Calu3 (cell line): ENCODE measurements around the gene SLC35G6. TPM values are rescaled to one million over a fixed set of nuclear protein-coding genes. Genes with fewer than 3 reads are reported as not detected.
A peak's percentile ranks its signal among the peaks of the same experiment; 100 is the strongest.

Experiments used
- BruUV-seq: library from RNA; stranded (reverse); fragments of 400-500 nt; replicated peaks from 2 replicates; lab custom pipeline; 2021; lab: Mats Ljungman, UMichigan
- CTCF ChIA-PET: fragments of 300-600 bp; sonication (Branson Sonifier 250); formaldehyde crosslinking; loops from one replicate; lab custom pipeline; 2022; ENCODE audit warnings: antibody characterized with exemption; lab: Charles Lee
- DNase-seq: peaks from one replicate; pipeline ENCODE4 v3.0.0; 2022
- H3K27ac Mint-ChIP-seq: one replicate; pipeline ENCODE4 v1.8.0; 2022; ENCODE audit warnings: mixed read lengths; ENCODE audit not compliant: unreplicated experiment
- H3K27me3 Mint-ChIP-seq: one replicate; pipeline ENCODE4 v1.8.0; 2022; ENCODE audit warnings: mixed read lengths; ENCODE audit not compliant: unreplicated experiment
- H3K36me3 Mint-ChIP-seq: one replicate; pipeline ENCODE4 v1.8.0; 2022; ENCODE audit warnings: mild to moderate bottlenecking, moderate library complexity, mixed read lengths; ENCODE audit not compliant: insufficient read depth, unreplicated experiment
- H3K4me1 Mint-ChIP-seq: one replicate; pipeline ENCODE4 v1.8.0; 2022; ENCODE audit warnings: mild to moderate bottlenecking, low read depth, mixed read lengths; ENCODE audit not compliant: unreplicated experiment
- H3K4me3 Mint-ChIP-seq: one replicate; pipeline ENCODE4 v1.8.0; 2022; ENCODE audit warnings: mild to moderate bottlenecking, low read depth, moderate library complexity, mixed read lengths; ENCODE audit not compliant: unreplicated experiment
- H3K9me3 Mint-ChIP-seq: one replicate; pipeline ENCODE4 v1.8.0; 2022; ENCODE audit warnings: low read depth, mixed read lengths; ENCODE audit not compliant: unreplicated experiment
- CTCF ChIP-seq: fragments of 200-600 bp; IDR thresholded peaks from one replicate; pipeline ENCODE4 v1.8.0; 2022; ENCODE audit warnings: antibody characterized with exemption; ENCODE audit not compliant: unreplicated experiment
- intact Hi-C: fragments of 100-400 bp; cut with micrococcal nuclease; formaldehyde crosslinking; loops from one replicate; pipeline ENCODE4 v1.10.0; 2022; ENCODE audit not compliant: unreplicated experiment
- total RNA-seq: library from RNA; stranded (reverse); gene quantifications from 2 replicates; pipeline ENCODE4 v1.2.3, GENCODE V29; 2022

The SLC35G6 gene
- total RNA-seq, 1 experiment from 2014 or later = not detected

DNA sequence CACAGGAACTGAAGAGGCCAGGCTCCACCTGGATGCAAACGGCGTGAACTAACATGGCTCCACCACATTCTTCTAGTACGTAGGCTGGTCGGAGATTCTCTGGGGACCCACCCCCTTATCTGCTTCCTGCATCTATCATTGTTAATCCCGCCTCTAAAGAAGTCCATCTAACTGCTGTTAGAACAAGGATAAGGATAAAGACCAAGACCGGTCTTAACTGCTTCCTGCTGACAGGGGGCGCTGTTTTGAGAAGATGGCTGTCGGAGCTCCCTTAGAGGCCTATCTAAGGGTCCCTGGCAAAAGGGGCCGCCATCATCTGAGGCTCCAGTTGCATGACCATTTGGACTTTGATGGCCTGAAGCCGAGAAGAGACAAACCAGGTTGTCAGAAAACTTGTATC lies 41.8 kb downstream of the SLC35G6 start:
- H3K9me3 Mint-ChIP-seq = no peaks in the 10 kb centered on the region
- H3K27me3 Mint-ChIP-seq = no peaks in the 10 kb centered on the region
- no peaks in the 10 kb centered on the region for H3K4me1 Mint-ChIP-seq
- H3K4me3 Mint-ChIP-seq = no peak overlapping the region
- H3K27ac Mint-ChIP-seq = no peak overlapping the region
- CTCF ChIA-PET = interaction anchor here (0.7 kb wide), 1 partner anchor 51 kb away, joined by 4 read pairs; no protein-coding TSS in a partner anchor
- no peak for DNase-seq
- no TSS peak for BruUV-seq
- no peaks in the 10 kb centered on the region for H3K36me3 Mint-ChIP-seq
- TF ChIP-seq CTCF = peak; percentile 7
- intact Hi-C loops = no loop called here

DNA sequence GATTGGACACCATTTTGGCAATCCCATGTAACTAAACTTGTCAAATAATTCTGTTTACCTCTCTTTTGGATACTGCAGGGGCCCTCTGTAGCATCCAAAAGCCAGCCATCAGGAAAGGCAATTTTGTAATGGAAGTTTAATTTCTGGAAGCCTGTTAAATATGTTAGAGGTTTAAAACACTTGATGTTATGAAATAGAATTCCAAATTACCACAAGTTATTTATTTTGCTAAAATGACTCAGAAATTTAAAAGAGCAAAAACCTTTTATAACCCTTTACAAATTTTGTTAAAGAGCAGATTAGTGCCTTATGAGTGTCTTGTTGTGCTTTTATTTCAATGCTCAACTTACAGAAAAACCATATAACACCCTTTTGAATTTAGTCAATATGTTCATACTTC lies 47.6 kb downstream of the SLC35G6 start:
- TF ChIP-seq CTCF = no peak
- H3K36me3 Mint-ChIP-seq = no peaks in the 10 kb centered on the region
- no TSS peak for BruUV-seq
- no peaks in the 10 kb centered on the region for H3K27me3 Mint-ChIP-seq
- CTCF ChIA-PET = no interaction called here
- DNase-seq = no peak
- intact Hi-C loops = no loop called here
- no peaks in the 10 kb centered on the region for H3K9me3 Mint-ChIP-seq
- H3K4me1 Mint-ChIP-seq = no peaks in the 10 kb centered on the region
- H3K27ac Mint-ChIP-seq = no peak overlapping the region
- H3K4me3 Mint-ChIP-seq = no peak overlapping the region

DNA sequence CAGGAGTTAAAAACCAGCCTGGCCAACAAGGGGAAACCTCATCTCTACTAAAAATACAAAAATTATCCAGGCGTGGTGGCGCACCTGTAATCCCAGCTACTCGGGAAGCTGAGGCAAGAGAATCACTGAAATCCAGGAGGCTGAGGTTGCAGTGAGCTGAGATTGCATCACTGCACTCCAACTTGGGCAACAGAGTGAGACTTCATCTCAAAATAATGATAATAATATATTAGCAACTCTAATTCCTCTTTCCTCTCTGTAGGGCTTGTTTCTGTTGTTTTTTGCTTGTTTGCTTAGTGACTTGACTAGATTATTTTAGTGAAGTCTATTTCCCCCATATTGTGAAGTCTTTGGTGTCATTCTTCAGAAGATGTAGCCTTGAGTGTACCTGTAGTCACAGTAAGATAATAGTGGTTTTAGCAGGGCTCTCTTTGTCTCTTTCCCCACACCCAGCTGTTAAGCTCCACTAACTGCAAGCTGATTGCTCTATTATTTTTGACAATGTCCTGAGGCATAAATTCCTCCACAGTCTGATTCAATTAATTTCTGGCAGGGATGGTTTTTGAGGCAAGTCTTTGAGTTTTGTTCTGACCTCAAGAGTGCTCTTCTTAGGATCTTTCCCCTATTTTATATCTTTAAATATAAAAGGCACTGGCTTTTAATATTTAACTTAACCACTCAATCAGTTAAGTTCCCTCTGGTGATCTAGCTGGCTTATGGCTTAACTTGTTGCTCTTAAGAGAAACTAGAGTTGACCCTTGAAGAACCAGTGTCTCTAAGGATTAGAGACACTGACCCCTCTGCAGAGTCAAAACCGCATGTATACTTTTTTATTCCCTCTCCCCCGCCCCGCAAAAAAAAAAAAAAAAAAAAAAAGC lies 49.0 kb downstream of the SLC35G6 start:
- intact Hi-C loops = no loop called here
- Mint-ChIP-seq H3K4me1 (no peaks in the 10 kb centered on the region), H3K27ac (no peak overlapping the region), H3K9me3 (no peaks in the 10 kb centered on the region), H3K4me3 (no peak overlapping the region), H3K27me3 (no peaks in the 10 kb centered on the region), H3K36me3 (no peaks in the 10 kb centered on the region)
- BruUV-seq = no TSS peak
- TF ChIP-seq CTCF = no peak
- no peak for DNase-seq
- CTCF ChIA-PET = interaction anchor here (0.7 to 0.8 kb wide), 2 partner anchors 102 to 135 kb away, joined by 3 to 6 read pairs; no protein-coding TSS in a partner anchor

Other genes with a start within 250 kb of the SLC35G6 start
- 44.8 and 45.7 TPM in 2 replicates for gene DVL2, start 246.9 kb upstream of the SLC35G6 start, total RNA-seq
- gene PHF23, start 242.0 kb upstream of the SLC35G6 start, total RNA-seq = 30.2 and 31.6 TPM in 2 replicates
- gene GABARAP, start 239.0 kb upstream of the SLC35G6 start, total RNA-seq = 183 and 188 TPM in 2 replicates
- gene CTDNEP1, start 229.7 kb upstream of the SLC35G6 start, total RNA-seq = 85.2 and 85.3 TPM in 2 replicates
- gene ELP5, start 229.2 kb upstream of the SLC35G6 start, total RNA-seq = 20.3 and 21.3 TPM in 2 replicates
- gene CLDN7, start 219.0 kb upstream of the SLC35G6 start, total RNA-seq = 266 and 314 TPM in 2 replicates
- 0.19 and 0.20 TPM in 2 replicates for gene SLC2A4, start 199.7 kb upstream of the SLC35G6 start, total RNA-seq
- gene YBX2, start 186.8 kb upstream of the SLC35G6 start, total RNA-seq = 0.24 and 0.49 TPM in 2 replicates
- 608 and 648 TPM in 2 replicates for gene EIF5A, start 173.8 kb upstream of the SLC35G6 start, total RNA-seq
- 59.6 and 61.1 TPM in 2 replicates for gene GPS2, start 166.1 kb upstream of the SLC35G6 start, total RNA-seq
- gene NEURL4, start 152.1 kb upstream of the SLC35G6 start, total RNA-seq = 31.9 and 33.0 TPM in 2 replicates
- gene ACAP1, start 144.9 kb upstream of the SLC35G6 start, total RNA-seq = 4.1 TPM in 1 of 2 replicates, not detected in the other
- gene KCTD11, start 129.3 kb upstream of the SLC35G6 start, total RNA-seq = 8.5 and 9.9 TPM in 2 replicates
- not detected in 2 replicates for gene TMEM95, start 126.3 kb upstream of the SLC35G6 start, total RNA-seq
- gene TNK1, start 100.4 kb upstream of the SLC35G6 start, total RNA-seq = 7.0 and 8.6 TPM in 2 replicates
- gene PLSCR3, start 86.9 kb upstream of the SLC35G6 start, total RNA-seq = 21.9 and 26.3 TPM in 2 replicates
- 47.8 and 51.5 TPM in 2 replicates for gene TMEM256, start 77.3 kb upstream of the SLC35G6 start, total RNA-seq
- 13.9 and 14.6 TPM in 2 replicates for gene NLGN2, start 73.6 kb upstream of the SLC35G6 start, total RNA-seq
- gene SPEM1, start 61.1 kb upstream of the SLC35G6 start, total RNA-seq = not detected in 2 replicates
- not detected in 2 replicates for gene SPEM2, start 55.8 kb upstream of the SLC35G6 start, total RNA-seq
- gene SPEM3, start 52.6 kb upstream of the SLC35G6 start, total RNA-seq = not detected in 2 replicates
- 8.5 TPM in 2 replicates for gene TMEM102, start 46.0 kb upstream of the SLC35G6 start, total RNA-seq
- 1.2 and 2.1 TPM in 2 replicates for gene FGF11, start 41.9 kb upstream of the SLC35G6 start, total RNA-seq
- 2.4 and 3.0 TPM in 2 replicates for gene CHRNB1, start 36.4 kb upstream of the SLC35G6 start, total RNA-seq
- gene ZBTB4, start 1.8 kb upstream of the SLC35G6 start, total RNA-seq = 27.2 and 28.1 TPM in 2 replicates
- gene POLR2A, start 2.9 kb downstream of the SLC35G6 start, total RNA-seq = 89.0 and 99.3 TPM in 2 replicates
- 7.7 and 8.4 TPM in 2 replicates for gene TNFSF12, start 67.6 kb downstream of the SLC35G6 start, total RNA-seq
- gene TNFSF13, start 77.3 kb downstream of the SLC35G6 start, total RNA-seq = 19.7 and 25.7 TPM in 2 replicates
- 52.0 and 54.3 TPM in 2 replicates for gene SENP3, start 80.5 kb downstream of the SLC35G6 start, total RNA-seq
- gene CD68, start 98.2 kb downstream of the SLC35G6 start, total RNA-seq = 28.6 and 50.0 TPM in 2 replicates
- gene MPDU1, start 102.4 kb downstream of the SLC35G6 start, total RNA-seq = 34.6 and 36.3 TPM in 2 replicates
- not detected in 2 replicates for gene SOX15, start 108.6 kb downstream of the SLC35G6 start, total RNA-seq
- 30.3 and 30.9 TPM in 2 replicates for gene FXR2, start 133.5 kb downstream of the SLC35G6 start, total RNA-seq
- 15.9 and 16.6 TPM in 2 replicates for gene SAT2, start 146.4 kb downstream of the SLC35G6 start, total RNA-seq
- gene SHBG, start 148.7 kb downstream of the SLC35G6 start, total RNA-seq = 0.39 TPM in 1 of 2 replicates, not detected in the other
- not detected in 2 replicates for gene ATP1B2, start 169.5 kb downstream of the SLC35G6 start, total RNA-seq
- 98.3 and 119 TPM in 2 replicates for gene TP53, start 206.0 kb downstream of the SLC35G6 start, total RNA-seq
- 10.1 and 12.9 TPM in 2 replicates for gene WRAP53, start 207.0 kb downstream of the SLC35G6 start, total RNA-seq
- 0.38 and 0.88 TPM in 2 replicates for gene EFNB3, start 223.8 kb downstream of the SLC35G6 start, total RNA-seq
- gene DNAH2, start 236.3 kb downstream of the SLC35G6 start, total RNA-seq = 0.26 and 0.51 TPM in 2 replicates